Activated gamma-delta T cell treated with anti-CD3 and anti-CD28 coated beads, Interleukin-2, amount 50 U/mL, for 16 hours (primary cell): ENCODE results near the gene LHX4.

Experiments used
- DNase-seq: peaks from one replicate; pipeline ENCODE4 v3.0.0-alpha.2; 2020; ENCODE audit warnings: low read depth

The LHX4 gene

GRCh38 chr1:180309338-180309737, 79.3 kb downstream of the LHX4 start:
- no peak for DNase-seq

- DNase-seq = no peak
Observed at GRCh38 chr1:180310095-180310494, 80.0 kb downstream of the LHX4 start.

- DNase-seq = no peak
Observed at GRCh38 chr1:180311011-180311730, 81.1 kb downstream of the LHX4 start.

- DNase-seq = no peak
Observed at GRCh38 chr1:180312926-180313325, 82.9 kb downstream of the LHX4 start.

- no peak for DNase-seq
Observed at GRCh38 chr1:180327089-180327488, 97.0 kb downstream of the LHX4 start.
